ENCODE results near the gene FRMD8.

DNA sequence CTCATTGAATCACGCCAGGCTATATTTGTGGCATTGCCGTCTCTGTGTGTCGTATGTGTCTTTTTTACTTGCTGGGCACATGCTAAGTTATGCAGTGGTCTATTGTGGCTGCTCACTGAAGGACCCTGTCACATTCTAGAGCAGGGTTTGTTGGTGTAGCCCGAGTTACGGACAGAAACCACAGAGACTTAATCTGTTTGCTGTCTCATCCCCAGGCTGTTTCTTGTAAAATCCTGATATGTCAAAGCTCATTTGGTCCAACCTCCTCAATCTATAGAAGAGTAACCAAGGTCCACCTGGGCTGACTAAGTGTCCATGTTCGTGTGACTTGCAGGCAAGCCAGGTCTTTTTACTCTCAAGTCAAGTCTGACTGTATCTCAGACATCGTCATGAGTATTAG is 47.8 kb upstream of the FRMD8 start:
- TF ChIP-seq, protein P1, sequence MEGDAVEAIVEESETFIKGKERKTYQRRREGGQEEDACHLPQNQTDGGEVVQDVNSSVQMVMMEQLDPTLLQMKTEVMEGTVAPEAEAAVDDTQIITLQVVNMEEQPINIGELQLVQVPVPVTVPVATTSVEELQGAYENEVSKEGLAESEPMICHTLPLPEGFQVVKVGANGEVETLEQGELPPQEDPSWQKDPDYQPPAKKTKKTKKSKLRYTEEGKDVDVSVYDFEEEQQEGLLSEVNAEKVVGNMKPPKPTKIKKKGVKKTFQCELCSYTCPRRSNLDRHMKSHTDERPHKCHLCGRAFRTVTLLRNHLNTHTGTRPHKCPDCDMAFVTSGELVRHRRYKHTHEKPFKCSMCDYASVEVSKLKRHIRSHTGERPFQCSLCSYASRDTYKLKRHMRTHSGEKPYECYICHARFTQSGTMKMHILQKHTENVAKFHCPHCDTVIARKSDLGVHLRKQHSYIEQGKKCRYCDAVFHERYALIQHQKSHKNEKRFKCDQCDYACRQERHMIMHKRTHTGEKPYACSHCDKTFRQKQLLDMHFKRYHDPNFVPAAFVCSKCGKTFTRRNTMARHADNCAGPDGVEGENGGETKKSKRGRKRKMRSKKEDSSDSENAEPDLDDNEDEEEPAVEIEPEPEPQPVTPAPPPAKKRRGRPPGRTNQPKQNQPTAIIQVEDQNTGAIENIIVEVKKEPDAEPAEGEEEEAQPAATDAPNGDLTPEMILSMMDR (IDR thresholded peaks at IDR 0.05; ENCODE audit: poor library complexity) = no peak
- no peak for TF ChIP-seq EZH2 (IDR thresholded peaks at IDR 0.05; ENCODE audit: borderline replicate concordance)
